HG03039 (cell line): Measurements from ENCODE around the gene TSFM.

Experiments
- ATAC-seq: cut with Tn5 transposase; IDR thresholded peaks from one replicate; pipeline ENCODE4 v1.9.1; 2021; ENCODE audit warnings: mild to moderate bottlenecking, moderate library complexity; ENCODE audit not compliant: unreplicated experiment

The TSFM gene

DNA sequence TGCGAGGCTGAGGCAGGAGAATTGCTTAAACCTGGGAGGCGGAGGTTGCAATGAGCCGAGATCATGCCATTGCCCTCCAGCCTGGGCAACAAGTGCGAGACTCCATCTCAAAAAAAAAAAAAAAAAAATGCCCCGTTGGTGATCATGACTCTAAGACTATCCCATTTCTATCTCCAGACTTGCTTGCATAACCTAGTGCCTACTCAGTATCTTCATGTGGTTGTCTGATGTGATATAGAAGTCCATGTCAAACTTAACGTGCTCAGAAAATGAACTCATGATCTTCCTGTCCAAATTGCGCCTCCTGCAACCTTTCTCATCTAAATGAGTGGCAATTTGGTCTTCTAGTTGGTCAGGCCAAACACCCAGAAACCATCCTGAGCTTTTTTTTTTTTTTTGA lies 4.7 kb upstream of the TSFM start:
- ATAC-seq = no peak

DNA sequence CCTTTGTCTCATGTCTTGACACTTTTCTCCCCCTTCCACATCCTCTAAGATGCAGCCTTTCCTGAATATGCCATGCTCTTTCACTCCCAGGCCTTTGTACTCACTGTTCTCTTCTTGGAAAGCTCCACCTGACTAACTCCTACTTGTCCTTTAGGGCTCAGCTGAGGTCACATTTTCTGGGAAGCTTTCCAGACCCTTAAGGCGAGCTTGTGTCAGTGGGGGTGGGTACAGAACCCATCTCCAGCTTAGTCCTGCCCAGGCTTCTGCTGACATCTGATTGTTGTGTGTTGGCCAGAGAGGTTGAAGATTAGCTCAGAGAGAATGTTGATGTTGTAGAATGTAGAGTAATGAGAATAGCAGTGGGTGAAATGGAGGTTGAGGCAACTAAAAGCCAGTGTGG lies 2.9 kb upstream of the TSFM start:
- no peak for ATAC-seq

- ATAC-seq = no peak
Observed at GRCh38 chr12:57780284-57780897, 2.2 kb upstream of the TSFM start.

- ATAC-seq = no peak
Observed at GRCh38 chr12:57781244-57781643, 1.3 kb upstream of the TSFM start.

DNA sequence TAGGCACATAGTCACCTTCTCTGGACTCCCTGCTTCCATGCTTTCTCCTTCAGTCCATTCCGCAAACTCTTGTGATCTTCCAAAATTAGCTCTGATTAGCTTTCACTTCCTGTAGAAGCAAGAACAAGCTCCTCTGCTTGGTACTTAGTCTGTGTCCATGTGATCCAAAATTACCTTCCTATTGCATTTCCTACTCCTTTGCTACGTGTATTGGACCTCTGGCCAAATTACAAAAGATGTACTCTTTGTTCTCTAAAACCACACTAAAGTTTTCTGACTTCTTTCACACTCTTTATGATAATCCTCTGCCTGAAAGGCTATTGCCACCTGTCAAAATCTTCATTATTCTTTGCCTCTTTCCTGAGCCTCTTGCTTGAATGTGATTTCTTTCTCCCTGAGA lies 786 bp upstream of the TSFM start:
- no peak for ATAC-seq

DNA sequence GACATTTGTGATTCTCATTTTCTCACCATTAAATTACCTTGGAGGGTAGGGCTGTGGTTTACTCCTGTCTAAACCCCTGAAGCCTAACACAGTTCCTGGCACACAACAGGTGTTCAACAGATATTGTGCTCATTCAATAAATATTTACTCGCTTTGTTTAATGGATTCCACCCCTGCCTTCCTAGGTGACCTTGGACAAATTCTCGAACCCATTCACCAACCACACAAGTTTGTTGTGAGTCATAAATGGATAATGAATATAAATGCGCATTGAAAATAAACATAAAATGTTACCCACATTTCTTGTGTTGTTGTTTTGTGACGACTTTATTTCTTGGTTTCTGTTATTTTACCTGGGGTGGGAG lies 362 bp upstream of the TSFM start:
- ATAC-seq = no peak

DNA sequence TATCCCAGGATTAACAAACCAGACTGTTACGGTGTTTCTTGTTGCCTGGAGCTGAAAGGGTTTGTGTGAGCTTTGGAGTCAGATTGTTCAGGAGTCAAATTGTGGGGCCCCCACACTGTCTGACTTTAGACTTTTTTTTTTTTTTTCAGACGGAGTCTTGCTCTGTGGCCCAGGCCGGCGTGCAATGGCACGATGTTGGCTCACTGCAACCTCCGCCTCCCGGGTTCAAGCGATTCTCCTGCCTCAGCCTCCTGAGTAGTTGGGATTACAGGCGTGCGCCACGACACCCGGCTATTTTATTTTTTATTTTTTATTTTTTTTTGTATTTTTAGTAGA lies 847 bp downstream of the TSFM start:
- ATAC-seq = no peak

DNA sequence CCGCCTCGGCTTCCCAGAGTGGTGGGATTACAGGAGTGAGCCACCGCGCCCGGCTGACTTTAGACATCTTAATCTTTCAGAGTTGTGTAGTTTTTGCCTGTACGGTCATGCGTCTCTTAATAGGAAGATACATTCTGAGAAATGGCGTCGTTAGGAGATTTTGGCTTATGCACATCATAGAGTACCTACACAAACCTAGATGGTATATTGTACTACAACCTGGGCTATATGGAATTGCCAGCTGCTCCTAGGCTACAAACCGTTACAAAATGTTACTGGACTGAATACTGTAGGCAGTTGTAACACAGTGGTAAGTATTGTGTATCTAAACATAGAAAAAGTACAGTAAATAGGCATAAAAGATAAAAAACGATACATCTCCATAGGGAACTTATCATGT lies 1.3 kb downstream of the TSFM start:
- ATAC-seq = no peak

- no peak for ATAC-seq
Observed at GRCh38 chr12:57793920-57794319, 11.3 kb downstream of the TSFM start.

DNA sequence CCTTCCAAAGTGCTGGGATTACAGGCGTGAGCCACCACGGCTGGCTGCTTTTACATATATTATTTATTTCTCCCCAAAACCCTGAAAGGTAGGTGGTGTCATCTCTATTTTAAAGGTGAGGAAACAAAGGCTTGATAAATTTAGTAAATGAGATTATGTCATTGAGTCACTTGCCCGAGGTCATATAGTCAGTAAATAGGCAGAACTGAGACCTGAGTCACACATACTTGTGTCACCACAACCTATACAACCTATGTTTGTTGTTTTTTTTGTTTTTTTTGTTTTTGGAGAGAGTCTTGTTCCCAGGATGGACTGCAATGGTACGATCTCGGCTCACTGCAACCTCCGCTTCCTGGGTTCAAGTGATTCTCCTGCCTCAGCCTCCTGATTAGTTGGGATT lies 12.8 kb downstream of the TSFM start:
- no peak for ATAC-seq

DNA sequence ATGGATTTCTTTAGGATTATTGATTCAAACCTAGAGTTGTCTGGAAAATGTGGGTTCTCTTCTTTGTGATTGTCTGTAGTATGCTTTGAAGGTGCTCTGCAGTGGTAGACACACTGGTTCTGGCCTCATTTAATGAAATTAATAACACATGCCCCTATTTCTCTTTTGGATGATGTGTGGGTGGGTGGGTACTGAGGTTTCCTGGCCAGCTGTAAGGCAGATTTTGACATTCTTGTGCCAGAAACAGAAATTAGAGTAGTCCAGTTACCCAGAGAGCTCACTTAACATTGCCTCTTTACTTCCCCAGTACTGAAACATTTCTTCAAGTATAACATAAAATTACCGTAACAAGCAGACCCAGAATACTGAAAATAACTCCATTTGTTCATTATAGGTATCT lies 14.4 kb downstream of the TSFM start:
- ATAC-seq = no peak

DNA sequence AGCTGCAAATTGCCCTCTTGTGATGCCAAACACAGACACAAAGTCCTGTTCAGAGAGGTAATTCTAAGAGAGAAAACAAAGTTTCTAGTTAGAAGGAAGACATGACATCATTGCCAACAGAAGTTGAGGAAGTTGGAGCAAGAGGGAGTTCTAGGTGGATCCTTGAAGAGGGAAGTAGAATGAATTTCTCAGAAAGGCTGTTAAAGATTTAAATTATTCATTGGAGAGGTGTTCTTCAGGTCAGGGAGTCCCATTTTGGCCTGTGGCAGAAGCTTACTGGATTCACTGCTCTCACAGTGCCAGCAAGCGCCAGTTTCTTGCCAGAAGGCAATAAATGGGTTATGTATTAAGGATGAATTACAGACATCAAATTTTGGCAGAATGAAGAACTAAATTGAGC lies 15.3 kb downstream of the TSFM start:
- no peak for ATAC-seq

- ATAC-seq = no peak
Observed at GRCh38 chr12:57800965-57801364, 18.4 kb downstream of the TSFM start.

- no peak for ATAC-seq
Observed at GRCh38 chr12:57802607-57803006, 20.0 kb downstream of the TSFM start.

DNA sequence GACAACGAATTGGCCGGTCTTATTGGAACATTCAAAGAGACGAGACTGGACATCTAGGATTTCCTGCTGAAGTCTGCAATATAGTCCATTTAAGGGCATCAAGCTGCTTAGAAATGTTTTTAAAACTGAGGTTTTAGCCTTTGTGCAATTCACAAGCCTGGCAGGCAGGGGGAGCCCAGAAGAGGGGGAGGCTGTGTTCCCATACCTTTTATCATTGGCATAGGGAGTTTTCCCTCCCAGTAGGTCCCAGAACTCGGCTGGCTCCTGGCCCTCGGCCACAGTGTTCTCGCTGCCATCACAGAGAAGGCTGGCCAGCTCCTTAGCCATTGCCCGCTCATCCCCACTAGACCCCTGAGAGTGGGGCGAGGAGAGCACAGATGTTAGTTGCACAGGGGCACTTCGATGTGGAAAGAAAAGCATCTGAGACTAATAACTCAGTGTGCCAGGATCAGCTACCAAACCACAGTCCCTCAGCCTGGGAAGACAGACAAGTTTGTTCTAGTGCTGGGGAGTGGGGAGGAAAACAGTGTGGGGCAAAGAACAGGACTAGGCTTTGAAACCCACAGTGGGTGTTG lies 20.8 kb downstream of the TSFM start:
- ATAC-seq = no peak

GRCh38 chr12:57806677-57807076 lies 24.1 kb downstream of the TSFM start:
- no peak for ATAC-seq

DNA sequence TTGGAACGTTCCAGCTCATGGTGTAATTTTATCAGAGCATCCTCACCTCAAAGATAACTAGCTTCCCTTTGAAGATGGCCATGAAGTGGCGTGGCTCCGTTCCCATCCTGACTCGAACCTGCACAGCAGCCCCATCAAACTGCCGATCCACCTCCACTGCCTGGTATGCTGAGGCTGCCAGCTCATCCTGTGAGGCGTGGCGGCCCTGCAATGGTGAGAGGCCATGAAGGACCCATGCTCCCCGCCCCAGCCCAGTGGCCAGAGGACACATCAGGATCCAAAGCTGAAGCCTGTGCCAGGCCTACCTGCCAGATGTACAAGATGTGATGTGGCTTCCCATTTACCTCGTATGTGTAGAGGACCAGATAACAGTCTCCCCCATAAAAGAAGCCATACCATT lies 24.7 kb downstream of the TSFM start:
- no peak for ATAC-seq

DNA sequence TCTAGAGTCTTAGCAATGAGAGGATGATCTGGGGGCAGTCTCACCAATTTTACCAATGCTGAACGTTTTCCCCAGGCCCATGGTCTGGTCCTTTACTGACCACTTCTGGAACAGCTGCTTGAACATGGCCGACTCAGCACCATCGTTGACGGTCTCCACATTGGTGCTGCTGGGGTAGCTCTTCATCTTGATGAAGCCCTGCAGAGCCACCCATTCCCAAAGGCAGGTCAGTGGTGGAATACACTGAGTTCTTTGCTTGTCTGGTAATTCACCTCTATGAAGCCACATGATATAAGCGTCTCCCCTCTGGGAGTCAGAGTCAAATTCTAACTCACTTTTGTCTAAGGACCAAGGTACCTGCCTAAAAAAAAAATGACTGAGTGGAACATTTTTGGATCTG lies 25.8 kb downstream of the TSFM start:
- ATAC-seq = no peak

- no peak for ATAC-seq
Observed at GRCh38 chr12:57809425-57809824, 26.8 kb downstream of the TSFM start.

GRCh38 chr12:57810450-57810849 lies 27.9 kb downstream of the TSFM start:
- ATAC-seq = no peak

DNA sequence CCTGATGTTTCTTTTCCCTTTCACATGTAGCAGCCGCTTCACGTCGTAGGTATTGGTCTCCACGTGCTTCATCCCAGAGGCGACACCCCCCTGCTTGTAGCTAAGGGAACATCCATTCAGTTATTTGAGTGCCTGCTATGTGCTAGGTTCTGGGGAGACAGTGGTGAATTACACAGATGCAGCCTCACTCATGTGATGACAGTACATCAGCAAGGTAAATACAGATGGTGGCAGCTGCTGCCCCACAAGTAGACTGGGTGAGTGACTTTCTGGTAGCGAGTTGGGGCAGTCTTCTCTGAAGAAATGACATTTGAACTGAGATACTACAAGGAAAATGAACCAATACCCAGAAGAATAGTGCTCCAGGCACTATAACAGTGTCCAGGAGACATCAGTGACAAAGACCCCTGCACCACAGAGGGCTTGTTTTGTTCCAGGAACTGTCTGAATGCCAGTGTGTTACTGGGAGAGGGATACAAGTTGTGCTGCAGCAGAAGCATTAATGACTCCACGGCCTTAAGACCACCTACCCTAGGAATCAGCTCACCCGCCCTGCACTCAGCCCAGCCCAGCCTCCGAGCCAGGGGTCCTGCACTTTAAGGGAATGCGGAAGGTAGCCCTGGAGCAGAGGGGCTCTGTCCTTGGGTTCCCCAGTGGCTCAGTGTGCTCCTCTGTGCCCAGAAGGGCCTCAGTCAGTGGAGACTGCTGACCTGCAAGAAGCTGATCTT lies 28.6 kb downstream of the TSFM start:
- ATAC-seq = no peak

DNA sequence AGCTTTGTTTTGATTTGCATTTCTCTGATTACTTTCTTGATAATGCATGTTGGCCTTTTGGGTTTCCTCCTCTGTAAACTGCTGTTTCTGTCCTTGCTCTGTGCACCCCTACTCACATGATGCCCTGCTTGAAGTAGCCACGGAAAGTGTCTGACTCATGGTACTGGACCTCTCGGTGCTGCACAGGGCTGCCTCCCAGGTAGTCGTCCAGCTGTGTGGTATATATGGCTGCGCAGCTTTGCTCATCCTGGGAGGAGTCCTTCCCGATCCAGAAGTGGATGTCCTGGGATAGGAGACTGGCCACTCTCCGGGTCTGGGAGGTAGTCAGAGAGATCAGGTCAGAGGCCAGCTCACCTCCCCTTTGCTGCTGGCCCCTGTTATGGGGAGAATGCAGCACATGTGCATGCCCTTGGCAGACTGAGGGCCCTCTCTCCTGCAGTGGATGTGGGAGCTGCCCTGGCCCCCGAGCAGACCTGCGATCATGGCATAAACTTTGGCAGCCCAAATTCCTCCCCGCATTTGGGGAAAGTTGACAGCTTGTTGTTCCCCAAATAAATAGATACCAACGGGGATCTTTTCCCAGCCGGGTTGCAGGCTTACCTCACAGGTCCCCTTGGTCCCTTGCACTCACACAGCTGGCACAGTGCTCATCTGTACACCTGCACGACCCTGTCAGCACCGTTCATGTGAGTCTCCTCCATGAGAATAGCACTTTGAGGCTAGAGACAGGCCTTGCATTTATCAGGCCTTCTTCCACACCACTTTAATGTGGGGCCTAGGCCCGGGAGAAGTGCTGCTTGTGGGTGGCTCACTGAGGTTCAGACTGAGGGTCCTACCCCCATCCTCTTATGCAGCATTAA lies 30.8 kb downstream of the TSFM start:
- ATAC-seq = no peak
